ENCODE results near the gene GMDS.

Gene GMDS

GRCh38 chr6:1736346-1737105 lies 508.9 kb downstream of the GMDS start:
- ATAC-seq = peak; percentile 28; the same call in 1 of the 3 replicates
- no peak for TF ChIP-seq TOX (CRISPR knock-in tag; IDR thresholded peaks at IDR 0.05; ENCODE audit: borderline replicate concordance)
- TF ChIP-seq PPARA (CRISPR knock-in tag; IDR thresholded peaks at IDR 0.05; ENCODE audit: borderline replicate concordance) = no peak
- TF ChIP-seq ZFP30 (CRISPR knock-in tag; IDR thresholded peaks at IDR 0.05) = no peak
- TF ChIP-seq CSDC2 (CRISPR knock-in tag; IDR thresholded peaks at IDR 0.05) = no peak

- no peak for ATAC-seq
- TF ChIP-seq ZNF565 (CRISPR knock-in tag; conservative IDR thresholded peaks at IDR 0.05; ENCODE audit: low read depth) (no peak), CSDC2 (CRISPR knock-in tag; IDR thresholded peaks at IDR 0.05) (no peak), PPARA (CRISPR knock-in tag; IDR thresholded peaks at IDR 0.05; ENCODE audit: borderline replicate concordance) (no peak), TSHZ2 (CRISPR knock-in tag; IDR thresholded peaks at IDR 0.05) (no peak), GLIS3 (CRISPR knock-in tag; IDR thresholded peaks at IDR 0.05) (no peak), POU6F1 (CRISPR knock-in tag; IDR thresholded peaks at IDR 0.05; ENCODE audit: borderline replicate concordance, low read depth) (no peak), ARNTL (CRISPR knock-in tag; IDR thresholded peaks at IDR 0.05; ENCODE audit: borderline replicate concordance, low read depth) (no peak), ZNF8 (CRISPR knock-in tag; IDR thresholded peaks at IDR 0.05) (no peak), BACH2 (CRISPR knock-in tag; IDR thresholded peaks at IDR 0.05; ENCODE audit: borderline replicate concordance) (no peak), ZNF70 (CRISPR knock-in tag; IDR thresholded peaks at IDR 0.05) (no peak), TCF4 (CRISPR knock-in tag; IDR thresholded peaks at IDR 0.05; ENCODE audit: borderline replicate concordance) (no peak), ZFP30 (CRISPR knock-in tag; IDR thresholded peaks at IDR 0.05) (no peak), CREB5 (CRISPR knock-in tag; IDR thresholded peaks at IDR 0.05; ENCODE audit: low read depth) (no peak), ESRRG (CRISPR knock-in tag; IDR thresholded peaks at IDR 0.05) (no peak)
- TF ChIP-seq, protein P1, sequence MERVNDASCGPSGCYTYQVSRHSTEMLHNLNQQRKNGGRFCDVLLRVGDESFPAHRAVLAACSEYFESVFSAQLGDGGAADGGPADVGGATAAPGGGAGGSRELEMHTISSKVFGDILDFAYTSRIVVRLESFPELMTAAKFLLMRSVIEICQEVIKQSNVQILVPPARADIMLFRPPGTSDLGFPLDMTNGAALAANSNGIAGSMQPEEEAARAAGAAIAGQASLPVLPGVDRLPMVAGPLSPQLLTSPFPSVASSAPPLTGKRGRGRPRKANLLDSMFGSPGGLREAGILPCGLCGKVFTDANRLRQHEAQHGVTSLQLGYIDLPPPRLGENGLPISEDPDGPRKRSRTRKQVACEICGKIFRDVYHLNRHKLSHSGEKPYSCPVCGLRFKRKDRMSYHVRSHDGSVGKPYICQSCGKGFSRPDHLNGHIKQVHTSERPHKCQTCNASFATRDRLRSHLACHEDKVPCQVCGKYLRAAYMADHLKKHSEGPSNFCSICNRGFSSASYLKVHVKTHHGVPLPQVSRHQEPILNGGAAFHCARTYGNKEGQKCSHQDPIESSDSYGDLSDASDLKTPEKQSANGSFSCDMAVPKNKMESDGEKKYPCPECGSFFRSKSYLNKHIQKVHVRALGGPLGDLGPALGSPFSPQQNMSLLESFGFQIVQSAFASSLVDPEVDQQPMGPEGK (CRISPR knock-in tag; IDR thresholded peaks at IDR 0.05; ENCODE audit: borderline replicate concordance) = no peak
Measured at GRCh38 chr6:1735239-1735803, 510.1 kb downstream of the GMDS start.

- peak; percentile 56; the same call in 1 of the 2 replicates for TF ChIP-seq ZFP30 (CRISPR knock-in tag; IDR thresholded peaks at IDR 0.05)
- TF ChIP-seq ZNF565 (CRISPR knock-in tag; conservative IDR thresholded peaks at IDR 0.05; ENCODE audit: low read depth) = no peak
- no peak for TF ChIP-seq PPARA (CRISPR knock-in tag; IDR thresholded peaks at IDR 0.05; ENCODE audit: borderline replicate concordance)
- TF ChIP-seq TSHZ2 (CRISPR knock-in tag; IDR thresholded peaks at IDR 0.05) = no peak
- TF ChIP-seq ZC3H10 (CRISPR knock-in tag; IDR thresholded peaks at IDR 0.05) = no peak
- no peak for ATAC-seq
Measured at GRCh38 chr6:1730882-1731281, 514.5 kb downstream of the GMDS start.

All from SK-N-SH treated with all-trans-retinoic acid at 6 μM for 48 hours (cell line).